Measurements from ENCODE around the gene RAB40C. TPM values are rescaled to one million over a fixed set of nuclear protein-coding genes. Genes with fewer than 3 reads are reported as not detected.
"Not testable (repeated sequence)": the region's sequence is repeated elsewhere in the genome, so short reads cannot be mapped to it uniquely, and the experiment has no call there.

Gene RAB40C
- total RNA-seq, 1 donor from 2014 or later = 17.3 TPM

DNA sequence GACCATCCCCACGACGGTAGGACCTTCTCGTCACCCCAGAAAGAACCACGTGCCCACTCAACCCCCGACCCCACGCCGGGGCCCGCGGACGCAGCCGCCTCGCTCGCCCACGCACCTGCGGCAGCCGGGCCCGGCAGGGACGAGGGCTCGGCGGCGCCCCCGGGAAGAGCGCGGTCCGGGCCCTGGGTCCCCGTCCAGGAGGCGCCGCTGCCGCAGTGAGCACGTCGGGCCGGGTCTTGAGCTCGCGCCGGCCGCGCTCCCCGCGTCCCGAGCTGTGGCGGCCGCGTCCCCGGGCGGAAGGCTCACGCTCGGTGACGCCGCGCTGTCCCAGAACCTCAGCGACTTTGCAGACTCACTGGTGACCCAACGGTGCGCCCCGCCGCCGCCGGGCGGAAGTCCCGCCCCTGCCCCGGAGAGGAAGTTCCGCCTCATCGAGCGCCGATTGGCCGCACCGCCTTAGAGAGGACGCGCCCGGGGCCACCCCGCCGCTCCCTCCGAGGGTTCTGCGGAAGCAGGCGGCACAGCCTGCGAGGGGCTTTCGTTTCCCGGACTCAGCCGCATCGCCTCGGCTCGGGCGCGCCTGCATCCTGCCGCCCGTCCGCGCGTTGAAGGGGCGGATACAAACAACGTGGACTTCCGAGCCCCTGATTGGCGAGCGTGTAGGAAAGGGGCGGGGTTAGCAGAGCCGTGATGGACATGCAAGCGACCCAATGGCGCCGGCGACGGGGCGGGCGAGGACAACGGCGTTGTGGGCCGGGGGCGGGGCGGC, 793 bp upstream of the RAB40C start:
- peak; percentile 99 for DNase-seq (ENCODE audit: low spot score)

DNA sequence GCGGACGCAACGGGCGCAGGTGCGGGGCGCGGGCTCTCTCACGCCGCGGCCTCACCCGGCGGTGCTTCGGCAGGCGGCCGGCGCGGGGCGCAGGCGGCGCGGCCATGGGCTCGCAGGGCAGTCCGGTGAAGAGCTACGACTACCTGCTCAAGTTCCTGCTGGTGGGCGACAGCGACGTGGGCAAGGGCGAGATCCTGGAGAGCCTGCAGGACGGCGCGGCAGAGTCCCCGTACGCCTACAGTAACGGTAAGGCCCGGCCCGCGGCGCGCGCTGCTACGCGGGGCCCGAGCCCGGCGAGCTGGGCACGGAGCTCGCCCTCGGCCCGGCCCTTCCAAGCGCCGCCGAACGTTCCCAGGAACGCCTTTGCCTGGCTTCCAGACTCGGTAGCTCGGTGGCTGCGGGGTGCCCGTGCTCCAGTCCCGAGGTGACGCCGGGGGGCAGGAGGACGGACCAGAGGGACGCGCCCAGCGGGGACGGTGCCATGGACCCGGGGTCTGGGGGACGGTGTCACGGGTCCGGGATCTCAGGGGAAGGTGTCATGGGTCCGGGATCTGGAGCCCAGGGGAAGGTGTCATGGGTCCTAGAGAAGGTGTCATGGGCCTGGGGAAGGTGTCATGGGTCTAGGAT, 435 bp downstream of the RAB40C start:
- DNase-seq (ENCODE audit: low spot score) = no peak

DNA sequence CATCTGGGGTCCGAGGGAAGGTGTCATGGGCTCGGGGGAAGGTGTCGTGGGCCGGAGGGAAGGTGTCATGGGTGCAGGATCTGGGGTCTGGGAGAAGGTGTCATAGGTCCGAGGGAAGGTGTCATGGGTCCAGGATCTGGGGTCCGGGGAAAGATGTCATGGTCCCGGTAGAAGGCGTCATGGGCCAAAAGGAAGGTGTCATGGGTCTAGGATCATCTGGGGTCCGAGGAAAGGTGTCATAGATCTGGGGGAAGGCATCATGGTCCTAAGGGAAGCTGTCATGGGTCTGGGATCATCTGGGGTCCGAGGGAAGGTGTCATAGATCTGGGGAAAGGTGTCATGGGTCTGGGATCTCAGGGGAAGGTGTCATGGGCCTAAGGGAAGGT, 942 bp downstream of the RAB40C start:
- no peak for DNase-seq (ENCODE audit: low spot score)

DNA sequence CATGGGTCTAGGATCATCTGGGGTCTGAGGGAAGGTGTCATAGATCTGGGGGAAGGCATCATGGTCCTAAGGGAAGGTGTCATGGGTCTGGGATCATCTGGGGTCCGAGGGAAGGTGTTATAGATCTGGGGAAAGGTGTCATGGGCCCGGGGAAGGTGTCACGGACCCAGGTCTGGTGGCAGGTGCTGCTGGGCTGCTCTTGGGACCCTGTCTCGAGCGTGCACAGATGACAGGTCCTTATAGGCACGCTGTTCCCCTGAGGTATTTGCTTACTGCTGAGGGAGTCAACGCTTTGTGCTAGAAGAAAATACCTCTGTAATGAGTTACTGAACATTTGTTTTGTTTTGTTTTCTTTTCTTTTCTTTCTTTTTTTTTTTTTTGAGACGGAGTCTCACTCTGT, 1.4 kb downstream of the RAB40C start:
- no peak for DNase-seq (ENCODE audit: low spot score)

DNA sequence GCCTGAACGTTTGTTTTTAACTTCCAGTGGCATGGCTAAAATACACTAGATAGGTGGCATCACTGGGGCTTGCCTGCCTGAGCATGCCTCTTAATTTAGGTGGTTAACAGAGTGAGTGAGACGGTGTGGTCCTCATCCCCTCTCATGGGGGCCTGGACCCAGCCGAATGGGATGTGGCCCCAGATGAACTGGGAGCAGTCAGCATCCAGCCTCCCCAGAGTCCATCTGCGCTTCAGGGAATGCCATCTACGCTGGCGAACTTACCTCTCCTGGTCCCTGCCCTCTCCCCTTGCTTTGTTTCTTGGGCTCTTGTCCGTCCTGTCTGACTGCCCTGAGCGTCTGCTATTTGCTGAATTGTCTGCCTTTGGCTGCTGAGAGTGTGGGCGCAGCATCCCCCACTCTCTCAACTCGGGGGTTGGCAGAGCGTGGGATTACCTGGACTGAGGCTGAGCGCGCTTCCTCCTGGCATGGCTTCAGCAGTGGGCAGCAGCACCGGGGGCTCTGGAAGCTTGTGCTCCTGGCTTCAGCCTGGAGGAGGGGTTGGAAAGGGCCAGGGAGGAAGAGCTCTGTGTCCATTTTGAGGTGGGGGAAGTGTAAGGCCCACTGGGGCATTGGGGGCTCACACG, 2.1 kb downstream of the RAB40C start:
- DNase-seq (ENCODE audit: low spot score) = no peak

DNA sequence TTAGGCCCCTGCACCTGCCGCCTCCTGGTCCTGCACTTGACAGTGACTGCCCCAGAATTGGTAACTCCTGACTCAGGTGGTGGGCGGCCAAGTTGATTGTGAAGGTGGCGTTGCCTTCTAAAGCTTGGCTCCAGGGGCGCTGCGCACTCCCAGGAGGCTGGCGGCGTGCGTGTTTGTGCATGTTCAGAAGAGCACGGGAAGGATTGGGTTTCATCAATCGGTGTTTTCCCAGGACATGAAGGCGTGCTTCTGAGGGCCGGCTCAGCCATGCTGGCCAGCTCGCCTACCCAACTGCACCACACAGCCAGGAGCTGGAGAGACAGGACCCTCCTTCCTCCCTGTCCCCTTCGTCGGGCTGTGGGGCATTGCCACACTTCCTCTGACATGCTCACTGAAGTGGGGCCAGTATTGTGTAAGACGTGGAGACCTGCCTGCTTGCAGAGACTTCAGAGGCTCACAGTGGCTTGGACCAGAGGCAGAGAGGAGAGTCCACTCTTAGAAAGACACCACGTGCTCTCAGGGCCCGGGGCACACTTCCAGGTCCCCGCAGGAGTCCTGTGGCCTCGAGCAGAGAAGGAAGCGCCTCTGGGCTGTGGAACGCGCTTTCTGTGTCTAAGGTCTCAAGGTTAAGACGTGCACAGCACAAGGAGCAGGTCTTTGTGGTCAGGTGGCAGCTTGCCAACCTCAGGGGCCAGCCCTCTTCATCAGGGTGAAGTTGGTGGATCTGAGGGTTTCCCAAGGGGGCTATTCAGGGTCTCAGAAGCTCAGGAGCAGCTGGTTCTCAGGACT, 2.8 kb downstream of the RAB40C start:
- no peak for DNase-seq (ENCODE audit: low spot score)

DNA sequence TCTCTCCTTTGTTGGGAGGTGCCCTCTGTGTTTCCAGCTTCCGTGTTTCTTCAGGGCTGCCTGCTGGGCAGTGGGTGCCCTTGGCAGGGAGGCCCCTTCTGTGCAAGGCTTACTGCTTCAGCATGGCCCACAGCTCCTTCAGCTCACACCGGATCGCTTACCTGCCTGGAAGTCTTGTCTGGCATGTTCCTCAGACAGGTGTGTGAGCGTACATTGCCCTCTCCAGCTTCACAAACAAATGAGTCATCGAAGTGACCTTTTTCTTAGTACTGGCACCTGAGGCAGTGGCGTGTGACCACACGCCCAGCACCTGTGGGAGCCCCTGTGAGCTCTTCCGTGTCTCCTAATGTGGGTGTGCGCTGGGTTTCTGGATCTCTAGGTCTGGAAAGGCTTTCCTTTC, 3.5 kb downstream of the RAB40C start:
- no peak for DNase-seq (ENCODE audit: low spot score)

DNA sequence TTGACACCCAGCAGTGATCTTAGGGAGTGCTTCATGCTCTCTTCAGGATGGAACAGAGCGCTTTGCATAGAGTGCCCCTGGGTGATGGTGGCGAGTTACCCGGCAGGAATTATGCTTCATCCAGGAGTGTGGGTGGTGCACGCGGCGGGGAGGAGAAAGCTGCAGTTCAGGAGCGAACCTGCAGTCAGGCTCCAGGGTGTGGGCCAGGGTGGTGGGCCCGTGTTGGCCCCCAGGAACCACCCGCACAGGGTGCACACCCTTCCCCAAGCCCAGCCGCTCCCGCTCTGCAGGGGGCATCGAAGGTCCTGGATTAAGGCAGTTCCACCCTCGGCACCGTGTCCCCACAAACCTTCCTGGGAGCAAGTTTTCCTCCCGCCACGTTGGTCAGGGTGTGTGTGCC, 3.9 kb downstream of the RAB40C start:
- DNase-seq (ENCODE audit: low spot score) = no peak

DNA sequence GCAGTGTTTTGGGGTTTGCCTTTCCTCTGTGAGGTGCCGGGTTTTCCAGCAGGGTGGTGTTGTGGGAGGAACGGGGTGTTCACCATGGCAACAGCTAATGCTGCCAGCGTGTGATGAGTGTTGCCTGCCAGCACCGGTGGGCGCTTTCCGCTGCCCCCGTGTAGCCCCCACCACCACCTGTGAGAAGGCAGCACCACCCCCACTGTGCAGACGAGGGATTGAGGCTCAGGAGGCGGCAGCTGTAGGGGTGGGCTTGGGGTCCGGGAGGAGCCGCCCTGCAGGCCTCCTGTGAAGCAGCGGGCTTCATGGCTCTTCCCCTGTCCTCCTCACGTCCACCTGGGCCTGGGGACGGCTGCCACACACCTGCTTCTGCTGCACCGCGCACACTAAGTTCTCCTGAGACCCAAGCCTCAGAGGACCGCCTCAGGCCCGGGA, 5.2 kb downstream of the RAB40C start:
- no peak for DNase-seq (ENCODE audit: low spot score)

DNA sequence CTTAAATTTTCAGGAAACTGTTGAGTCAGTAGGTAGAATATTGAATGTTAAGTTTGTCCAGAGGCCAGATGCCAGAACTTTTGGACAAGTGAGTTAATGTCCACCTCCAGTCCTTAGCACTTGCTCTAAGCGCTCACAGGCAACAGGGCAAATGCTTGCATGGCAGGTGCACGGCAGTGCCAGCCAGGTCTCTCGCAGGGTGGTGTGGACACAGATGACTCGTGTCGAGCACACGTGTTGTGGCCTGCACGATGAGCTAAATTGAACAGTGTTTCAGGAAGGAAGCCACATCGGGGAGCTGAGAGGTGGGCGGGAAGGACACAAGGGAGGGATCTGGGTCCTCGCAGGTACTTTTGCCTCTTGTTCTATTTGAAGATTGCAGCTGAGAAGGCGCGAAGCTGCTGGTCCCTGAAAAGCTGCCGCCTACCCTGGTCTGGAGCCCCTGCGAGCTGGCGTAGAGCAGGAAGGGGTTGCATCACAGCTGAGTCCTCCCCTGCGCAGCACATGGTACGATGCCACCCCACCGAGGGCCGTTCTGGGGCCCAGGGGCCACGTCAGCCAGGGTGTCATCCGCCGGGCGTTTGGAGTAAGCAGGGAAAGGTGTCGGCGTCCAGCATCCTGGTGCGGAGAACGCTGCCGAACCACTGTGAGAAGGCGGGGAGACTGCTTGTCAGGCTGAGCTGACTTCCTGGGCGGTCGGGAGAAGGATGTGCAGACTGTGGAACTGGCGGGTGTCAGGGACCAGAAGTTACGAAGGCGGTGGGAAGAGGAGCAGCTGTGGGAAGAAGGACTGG, 6.3 kb downstream of the RAB40C start:
- DNase-seq (ENCODE audit: low spot score) = no peak

DNA sequence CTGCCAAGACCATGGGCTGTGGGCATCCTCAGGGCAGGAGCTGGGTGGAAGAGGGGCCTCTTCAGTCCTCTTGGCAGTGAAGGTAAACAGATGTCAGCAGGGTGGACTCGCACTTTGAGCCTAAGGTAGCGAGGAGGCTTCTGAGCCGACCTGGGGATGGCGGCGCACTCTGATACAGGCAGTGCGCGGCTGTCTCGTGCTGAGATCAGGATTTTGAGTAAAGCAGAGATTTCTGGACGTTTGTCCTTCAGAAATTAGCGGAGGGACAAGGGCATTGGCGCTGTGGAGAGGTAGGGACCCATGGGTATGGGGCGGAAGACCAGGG, 6.8 kb downstream of the RAB40C start:
- no peak for DNase-seq (ENCODE audit: low spot score)

DNA sequence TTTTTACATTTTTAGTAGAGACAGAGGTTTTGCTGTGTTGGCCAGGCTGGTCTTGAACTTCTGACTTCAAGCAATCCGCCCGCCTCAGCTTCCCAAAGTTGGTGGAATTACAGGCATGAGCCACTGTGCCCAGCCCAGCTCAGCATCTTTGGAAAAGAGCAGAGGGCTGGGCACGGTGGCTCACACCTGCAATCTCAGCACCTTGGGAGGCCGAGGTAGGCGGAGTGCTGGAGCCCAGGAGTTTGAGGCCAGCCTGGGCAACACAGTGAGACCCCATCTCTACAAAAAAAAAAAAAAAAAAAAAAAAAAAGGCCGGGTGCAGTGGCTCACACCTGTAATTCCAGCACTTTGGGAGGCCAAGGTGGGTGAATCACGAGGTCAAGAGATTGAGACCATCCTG, 7.8 kb downstream of the RAB40C start:
- DNase-seq (ENCODE audit: low spot score) = not testable (repeated sequence)

DNA sequence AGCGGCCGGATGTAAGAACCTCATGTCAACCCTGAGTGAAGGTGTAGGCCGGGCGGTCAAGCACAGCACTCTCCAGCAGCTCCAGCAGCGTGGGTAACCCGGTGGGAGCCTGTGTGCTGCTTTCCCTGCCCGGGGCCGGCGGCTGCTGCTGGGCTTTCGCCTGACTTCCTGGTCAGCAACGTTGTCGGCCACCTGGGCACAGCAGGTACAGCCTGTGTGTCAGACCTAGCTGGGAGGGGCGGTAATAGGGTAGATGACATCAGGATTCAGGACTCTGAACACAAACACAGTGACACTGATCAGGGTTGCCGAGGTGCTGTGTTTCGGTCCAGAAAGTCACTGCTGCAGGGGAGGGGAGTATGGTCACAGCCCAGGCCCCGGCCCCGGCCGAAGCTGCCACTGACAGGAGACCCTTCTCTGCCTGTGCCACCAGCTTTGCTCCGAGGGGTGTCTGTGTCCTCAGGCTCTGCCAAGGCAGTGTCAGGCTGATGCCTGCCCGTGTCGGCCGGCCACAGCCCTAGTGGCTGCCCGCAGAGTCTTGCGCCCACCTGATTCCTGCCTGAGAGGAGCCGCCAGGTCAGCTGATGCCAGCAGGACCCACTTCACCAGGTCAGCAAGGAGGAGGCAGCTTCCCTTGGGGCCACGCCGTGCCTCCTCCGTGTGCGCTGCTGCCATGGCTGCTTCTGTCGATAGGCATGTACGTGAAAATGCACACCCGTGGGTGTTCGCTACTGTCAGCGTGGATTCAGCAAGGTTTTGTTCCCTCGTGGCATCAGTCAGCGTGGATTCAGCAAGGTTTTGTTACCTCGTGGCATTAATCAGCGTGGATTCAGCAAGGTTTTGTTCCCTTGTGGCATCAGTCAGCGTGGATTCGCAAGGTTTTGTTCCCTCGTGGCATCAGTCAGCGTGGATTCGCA, 9.2 kb downstream of the RAB40C start:
- no peak for DNase-seq (ENCODE audit: low spot score)

DNA sequence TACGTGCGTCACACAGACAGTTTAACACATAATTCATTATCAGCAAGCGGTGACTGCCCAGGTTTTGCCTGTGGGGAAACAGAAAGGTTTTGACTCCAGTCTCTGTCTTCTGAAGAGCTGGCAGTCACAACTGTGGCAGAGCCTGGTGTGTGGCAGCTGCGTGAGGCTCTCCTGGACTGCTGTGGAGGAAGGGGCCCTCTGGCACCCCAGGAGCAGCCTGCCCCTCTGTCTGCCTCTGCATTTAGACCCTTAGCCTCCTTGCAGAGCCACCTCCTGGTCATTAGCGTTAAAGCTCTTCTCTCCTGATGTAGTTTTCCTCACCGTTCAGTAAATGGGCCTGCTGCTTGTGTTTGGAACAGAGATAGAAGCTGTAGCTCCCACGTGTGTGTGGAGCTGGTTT, 10.9 kb downstream of the RAB40C start:
- no peak for DNase-seq (ENCODE audit: low spot score)

DNA sequence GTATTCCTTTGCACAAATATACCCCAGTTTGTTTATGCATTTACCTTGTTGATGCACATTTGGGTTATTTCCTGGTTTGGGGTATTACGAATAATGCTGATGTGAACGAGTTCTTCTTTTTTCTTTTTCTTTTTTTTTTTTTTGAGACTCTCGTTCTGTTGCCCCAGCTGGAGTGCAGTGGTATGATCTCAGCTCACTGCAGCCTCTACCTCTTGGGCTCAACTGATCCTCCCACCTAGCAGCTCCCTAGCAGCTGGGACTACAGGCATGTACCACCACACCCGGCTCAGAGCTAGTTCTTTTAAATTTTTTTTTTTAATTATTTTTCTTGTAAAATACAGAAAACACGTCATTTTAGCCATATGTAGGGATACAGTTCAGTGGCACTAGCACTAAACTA, 14.1 kb downstream of the RAB40C start:
- no peak for DNase-seq (ENCODE audit: low spot score)

DNA sequence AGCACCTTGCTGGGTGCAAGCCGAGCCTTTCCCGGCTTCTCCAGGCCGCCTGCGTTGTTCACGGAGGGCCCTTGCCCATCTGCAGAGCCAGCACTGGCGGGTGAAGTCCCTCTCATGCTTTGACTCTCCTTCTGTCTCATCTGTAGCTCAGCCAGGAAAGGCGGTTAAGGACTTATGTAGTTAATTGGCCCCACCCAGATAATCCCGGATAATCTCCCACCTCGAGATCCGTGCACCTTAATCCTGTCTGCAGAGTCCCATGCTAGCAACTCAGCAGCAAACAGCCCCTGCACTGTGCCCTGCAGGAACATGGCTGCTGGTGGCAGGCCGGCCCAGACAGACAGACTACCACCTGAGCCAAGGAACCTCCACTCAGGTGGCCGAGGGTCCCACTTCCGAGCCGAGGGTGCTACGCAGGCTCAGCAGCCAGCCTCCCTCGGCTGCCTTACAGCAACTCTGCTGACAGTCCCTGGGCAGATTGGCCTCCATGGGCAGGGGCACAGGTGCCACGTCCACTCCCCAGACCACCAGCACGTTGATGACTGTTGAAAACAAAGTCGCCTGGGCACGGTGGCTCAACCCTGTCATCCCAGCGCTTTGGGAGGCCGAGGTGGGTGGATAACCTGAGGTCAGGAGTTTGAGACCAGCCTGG, 16.9 kb downstream of the RAB40C start:
- DNase-seq (ENCODE audit: low spot score) = no peak

DNA sequence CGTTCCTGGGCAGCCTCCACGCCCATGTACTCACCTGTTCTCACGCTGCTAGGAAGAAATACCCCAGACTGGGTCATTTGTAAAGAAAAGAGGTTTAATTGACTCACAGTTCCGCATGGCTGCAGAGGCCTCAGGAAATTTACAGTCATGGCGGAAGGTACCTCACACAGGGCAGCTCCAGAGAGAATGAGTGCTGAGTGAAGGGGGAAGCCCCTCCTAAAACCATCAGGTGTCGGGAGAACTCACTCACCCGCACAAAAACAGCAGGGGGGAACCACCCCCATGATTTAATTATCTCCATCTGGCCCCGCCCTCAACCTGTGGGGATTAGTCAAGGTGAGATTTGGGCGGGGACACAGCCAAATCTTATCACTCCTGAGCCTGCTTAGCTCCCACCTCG, 18.2 kb downstream of the RAB40C start:
- no peak for DNase-seq (ENCODE audit: low spot score)

DNA sequence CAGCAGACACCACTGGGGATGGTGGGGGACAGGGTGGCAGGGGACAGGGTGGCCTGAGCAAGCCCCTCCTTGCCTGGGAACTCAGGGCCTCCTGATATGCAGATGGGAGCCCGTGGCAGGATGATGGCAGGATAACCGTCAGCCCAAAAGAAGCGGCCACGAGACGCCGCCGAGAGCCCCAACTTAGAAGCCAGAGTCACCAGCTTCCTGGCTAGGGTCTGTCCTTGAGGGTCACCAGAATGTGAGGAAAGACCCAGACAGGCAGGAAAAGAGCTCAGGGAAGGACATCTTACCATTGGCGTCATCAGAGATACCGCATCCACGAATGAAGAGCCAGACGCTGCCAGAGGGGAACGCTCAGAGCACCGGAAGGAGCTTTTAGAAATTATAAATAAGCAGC, 19.4 kb downstream of the RAB40C start:
- no peak for DNase-seq (ENCODE audit: low spot score)

DNA sequence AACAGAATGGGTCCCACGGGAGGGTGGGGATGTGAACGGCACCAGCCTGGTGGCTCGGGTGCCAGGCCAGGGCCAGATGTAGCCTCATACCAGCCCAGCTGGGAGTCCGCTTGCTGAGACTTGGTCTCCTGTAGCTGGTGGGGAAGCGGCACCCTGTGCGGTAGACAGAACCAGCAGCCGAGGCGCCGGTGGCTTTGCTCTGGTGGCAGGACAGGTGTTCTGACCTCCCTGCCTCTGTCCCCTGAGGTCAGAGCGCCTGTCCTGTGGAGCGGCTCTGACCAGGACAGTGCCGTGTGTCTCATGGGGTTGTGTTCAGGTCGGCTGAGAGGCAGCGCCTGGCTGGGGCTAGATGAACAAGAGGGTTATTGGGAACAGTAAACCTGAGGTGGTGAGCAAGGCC, 20.1 kb downstream of the RAB40C start:
- DNase-seq (ENCODE audit: low spot score) = no peak

Measured in mesenteric fat pad (tissue), 1 donor.